ENCODE measurements around the gene ACADS.

DNA sequence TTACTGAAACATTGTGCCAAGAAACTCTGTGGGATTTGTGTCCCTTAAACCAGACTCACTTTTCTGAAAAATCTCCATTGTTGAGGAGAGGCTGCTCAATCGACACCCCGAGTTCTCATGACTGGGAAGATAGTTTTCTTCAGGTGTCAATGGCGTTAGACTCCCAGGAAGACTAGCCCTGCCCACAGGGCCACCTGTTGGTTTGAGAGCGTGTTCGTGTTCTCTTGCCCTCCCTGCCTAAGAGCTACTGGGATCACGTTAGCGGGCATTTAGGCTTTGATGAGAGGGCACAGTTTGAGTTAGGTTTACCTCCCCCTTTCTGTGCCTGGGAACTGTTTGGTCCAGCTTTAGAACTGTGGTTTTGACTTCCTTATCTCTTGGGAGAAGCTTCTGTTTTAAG lies 26.1 kb upstream of the ACADS start:
- no peak for TF ChIP-seq CTCF (IDR thresholded peaks at IDR 0.05; ENCODE audit: low read length)
- no peak for TF ChIP-seq EZH2 (IDR thresholded peaks at IDR 0.05; ENCODE audit: borderline replicate concordance, low read length)
